Thyroid gland (tissue), 4 donors: Measurements from ENCODE around the gene ACYP2. TPM values are rescaled to one million over a fixed set of nuclear protein-coding genes. Genes with fewer than 3 reads are reported as not detected.

Source experiments
- DNase-seq, 2 donors: peaks; one replicate each; pipeline ENCODE4 v3.0.0-alpha.2; 2019
- H3K27ac ChIP-seq, 3 donors: fragments of 200-600 bp; sonication (generic); 1 replicate in 2 of 3; 2 replicates in 1 of 3; pipeline ENCODE4 v1.5.1; 2016 to 2019; ENCODE audit warnings: mild to moderate bottlenecking in 1 of 3, moderate library complexity in 1 of 3
- H3K27me3 ChIP-seq: fragments of 200-600 bp; sonication (generic); one replicate; pipeline ENCODE4 v1.5.1; 2019
- H3K36me3 ChIP-seq, 2 donors: fragments of 200-600 bp; sonication (generic); one replicate each; pipeline ENCODE4 v1.5.1; 2016 to 2019
- H3K4me1 ChIP-seq, 2 donors: fragments of 200-600 bp; sonication (generic); one replicate each; pipeline ENCODE4 v1.5.1; 2017 to 2019
- H3K4me3 ChIP-seq, 3 donors: fragments of 200-600 bp; sonication (generic); replicated peaks in 1 of 3; 1 replicate in 2 of 3; 2 replicates in 1 of 3; pipeline ENCODE4 v1.5.1; 2016; ENCODE audit warnings: mild to moderate bottlenecking in 1 of 3
- H3K9me3 ChIP-seq: fragments of 200-600 bp; sonication (generic); one replicate; pipeline ENCODE4 v1.5.1; 2017
- CTCF ChIP-seq, 6 experiments: fragments of 200-600 bp in 3 of 6; fragments of 450-650 bp in 3 of 6; sonication (generic) in 3 of 6; IDR thresholded peaks; one replicate each; pipeline ENCODE4 v1.5.1; 2016 to 2019; ENCODE audit warnings: antibody characterized with exemption in 6 of 6, mild to moderate bottlenecking in 2 of 6, inconsistent platforms in 1 of 6, moderate library complexity in 1 of 6
- POLR2A ChIP-seq, 2 donors: fragments of 450-650 bp; IDR thresholded peaks; one replicate each; pipeline ENCODE4 v1.6.1; 2017; ENCODE audit warnings: antibody characterized with exemption in 2 of 2, mild to moderate bottlenecking in 2 of 2, moderate library complexity in 1 of 2
- WGBS, 2 donors: methylation state at CpG; one replicate each; pipeline ENCODE4 v1.1.5; 2017; 5-methylcytosine and 5-hydroxymethylcytosine counted together
- intact Hi-C: fragments of 100-400 bp; cut with DNase I; formaldehyde crosslinking; loops from one replicate; pipeline ENCODE4 v1.15.1; 2023
- total RNA-seq, 4 donors: library from RNA; depleted of rRNA; stranded (reverse); fragments of >200 nt; gene quantifications; one replicate each; pipeline ENCODE4 v1.2.3, GENCODE V29; 2016

The ACYP2 gene
- total RNA-seq, 4 donors from 2014 or later, result 14.1 to 29.2 (median 26.2) TPM

- no peak overlapping the region for H3K27ac ChIP-seq
- no peaks in the 10 kb centered on the region for H3K27me3 ChIP-seq
- WGBS, 2 donors, result 38 to 47% methylated on average over 2 of the region's 2 CpGs
- no peaks in the 10 kb centered on the region for H3K9me3 ChIP-seq
- intact Hi-C loops, result no loop called here
- no peak for DNase-seq
- H3K36me3 ChIP-seq, result no peaks in the 10 kb centered on the region
- H3K4me1 ChIP-seq, result peaks cover 20 to 25% of the 10 kb centered on the region in 2 donors
- TF ChIP-seq CTCF (IDR thresholded peaks at IDR 0.05), result peak in 4 of 6 experiments; percentile 43 to 78 (median 68)
- TF ChIP-seq POLR2A (IDR thresholded peaks at IDR 0.05), result no peak
- no peak overlapping the region for H3K4me3 ChIP-seq
Observed at GRCh38 chr2:54206596-54206995, 91.2 kb downstream of the ACYP2 start.

- no peak overlapping the region for H3K4me3 ChIP-seq
- peak overlapping the region; percentile 66 to 77 (median 75) for H3K27ac ChIP-seq
- H3K36me3 ChIP-seq, result no peaks in the 10 kb centered on the region
- DNase-seq, result no peak
- no peaks in the 10 kb centered on the region for H3K27me3 ChIP-seq
- peaks cover 20 to 25% of the 10 kb centered on the region in 2 donors for H3K4me1 ChIP-seq
- TF ChIP-seq CTCF (IDR thresholded peaks at IDR 0.05) (no peak), POLR2A (IDR thresholded peaks at IDR 0.05) (no peak)
- intact Hi-C loops, result no loop called here
- H3K9me3 ChIP-seq, result no peaks in the 10 kb centered on the region
- 40 to 43% methylated on average over 3 of the region's 3 CpGs for WGBS, 2 donors
Observed at GRCh38 chr2:54207666-54208195, 92.3 kb downstream of the ACYP2 start.

- H3K9me3 ChIP-seq, result no peaks in the 10 kb centered on the region
- no peaks in the 10 kb centered on the region for H3K36me3 ChIP-seq
- H3K27me3 ChIP-seq, result no peaks in the 10 kb centered on the region
- H3K4me3 ChIP-seq, result no peak overlapping the region
- intact Hi-C loops, result no loop called here
- no peak for DNase-seq
- no peak for TF ChIP-seq CTCF (IDR thresholded peaks at IDR 0.05)
- TF ChIP-seq POLR2A (IDR thresholded peaks at IDR 0.05), result no peak
- H3K27ac ChIP-seq, result peak overlapping the region; percentile 66 to 77 (median 75)
- WGBS, 2 donors, result 29 to 55% methylated on average over 1 of the region's 1 CpG
- peaks cover 20 to 25% of the 10 kb centered on the region in 2 donors for H3K4me1 ChIP-seq
Observed at GRCh38 chr2:54208364-54209240, 93.2 kb downstream of the ACYP2 start.

GRCh38 chr2:54209379-54209778 is 94.0 kb downstream of the ACYP2 start:
- WGBS, 2 donors, result 83 to 92% methylated on average over 3 of the region's 3 CpGs
- H3K36me3 ChIP-seq, result no peaks in the 10 kb centered on the region
- TF ChIP-seq CTCF (IDR thresholded peaks at IDR 0.05) (no peak), POLR2A (IDR thresholded peaks at IDR 0.05) (no peak)
- no peak overlapping the region for H3K4me3 ChIP-seq
- no peaks in the 10 kb centered on the region for H3K9me3 ChIP-seq
- no peaks in the 10 kb centered on the region for H3K27me3 ChIP-seq
- intact Hi-C loops, result no loop called here
- peaks cover 20 to 25% of the 10 kb centered on the region in 2 donors for H3K4me1 ChIP-seq
- DNase-seq, result no peak
- H3K27ac ChIP-seq, result peak overlapping the region; percentile 66 to 77 (median 75)

GRCh38 chr2:54212456-54212855 is 97.0 kb downstream of the ACYP2 start:
- no peaks in the 10 kb centered on the region for H3K9me3 ChIP-seq
- WGBS, 2 donors, result 65 to 75% methylated on average over 1 of the region's 1 CpG
- no peaks in the 10 kb centered on the region for H3K27me3 ChIP-seq
- H3K36me3 ChIP-seq, result no peaks in the 10 kb centered on the region
- H3K27ac ChIP-seq, result no peak overlapping the region
- peaks cover 19 to 22% of the 10 kb centered on the region in 2 donors for H3K4me1 ChIP-seq
- intact Hi-C loops, result loop anchor here (10.0 kb wide), 1 partner anchor 112 kb away; no protein-coding TSS in a partner anchor
- no peak for TF ChIP-seq POLR2A (IDR thresholded peaks at IDR 0.05)
- TF ChIP-seq CTCF (IDR thresholded peaks at IDR 0.05), result no peak
- H3K4me3 ChIP-seq, result no peak overlapping the region
- DNase-seq, result no peak
